ENCODE data around the gene COL27A1. TPM values are rescaled to one million over a fixed set of nuclear protein-coding genes. Genes with fewer than 3 reads are reported as not detected.

The COL27A1 gene
- total and polyA plus RNA-seq, 2 experiments from 2014 or later, result 10.5 to 18.0 TPM

GRCh38 chr9:114309096-114309495 lies 153.8 kb downstream of the COL27A1 start (continued):
- no peak for TF ChIP-seq CTCF (conservative IDR thresholded peaks at IDR 0.05; ENCODE audit: low read depth in 2 of 2)
- TF ChIP-seq ZNF114 (CRISPR knock-in tag; IDR thresholded peaks at IDR 0.05), result no peak
- no peak for TF ChIP-seq POLR2AphosphoS5 (IDR thresholded peaks at IDR 0.05; ENCODE audit: low read depth)

GRCh38 chr9:114310471-114311450 lies 155.4 kb downstream of the COL27A1 start:
- Mint-ChIP-seq H3K27ac (no peak overlapping the region), H3K4me3 (no peak overlapping the region), H3K9me3 (no peaks in the 10 kb centered on the region; the same call in 2 of the 3 replicates), H3K27me3 (ENCODE audit: insufficient read depth, low read depth, poor library complexity) (no peaks in the 10 kb centered on the region), H3K4me1 (peaks cover 3% of the 10 kb centered on the region; the same call in 2 of the 3 replicates), H3K36me3 (ENCODE audit: low read depth) (0 out of 3 replicates have a peak, but pooled peaks cover 3% of the 10 kb centered on the region)
- no peak for ATAC-seq
- Histone ChIP-seq H2AFZ (no peak overlapping the region), H3K27ac (ENCODE audit: low read depth) (no peak overlapping the region), H3F3A (replicated peaks; ENCODE audit: low read depth) (no peaks in the 10 kb centered on the region), H3K4me2 (no peak overlapping the region), H3K27me3 (ENCODE audit: insufficient read depth) (no peaks in the 10 kb centered on the region), H4K20me1 (replicated peaks; ENCODE audit: insufficient read depth) (no peaks in the 10 kb centered on the region), H3K79me2 (replicated peaks; ENCODE audit: insufficient read depth) (no peaks in the 10 kb centered on the region), H3K9me2 (ENCODE audit: insufficient read depth) (no peaks in the 10 kb centered on the region), H3K4me1 (ENCODE audit: insufficient read depth) (no peaks in the 10 kb centered on the region), H3K4me3 (no peak overlapping the region), H3K36me3 (ENCODE audit: insufficient read depth) (no peaks in the 10 kb centered on the region)
- DNase-seq (ENCODE audit: low spot score), result no peak
- TF ChIP-seq CTCF (conservative IDR thresholded peaks at IDR 0.05; ENCODE audit: low read depth in 2 of 2) (no peak), ZNF114 (CRISPR knock-in tag; IDR thresholded peaks at IDR 0.05) (no peak), REST (IDR thresholded peaks at IDR 0.05; ENCODE audit: unreplicated experiment) (no peak), NANOG (IDR thresholded peaks at IDR 0.05; ENCODE audit: borderline replicate concordance) (no peak), ZNF331 (CRISPR knock-in tag; IDR thresholded peaks at IDR 0.05; ENCODE audit: low read depth) (no peak), ZNF462 (CRISPR knock-in tag; IDR thresholded peaks at IDR 0.05) (no peak), POLR2AphosphoS5 (IDR thresholded peaks at IDR 0.05; ENCODE audit: low read depth) (no peak), EZH2 (IDR thresholded peaks at IDR 0.05; ENCODE audit: low read depth, unreplicated experiment) (no peak)

Measured in GM23338 (cell line).